HG03135 (cell line): ENCODE data around the gene TLCD1.

Source experiments
- ATAC-seq: cut with Tn5 transposase; IDR thresholded peaks from one replicate; pipeline ENCODE4 v1.9.1; 2021; ENCODE audit warnings: mild to moderate bottlenecking, moderate library complexity; ENCODE audit not compliant: unreplicated experiment

TLCD1 gene

DNA sequence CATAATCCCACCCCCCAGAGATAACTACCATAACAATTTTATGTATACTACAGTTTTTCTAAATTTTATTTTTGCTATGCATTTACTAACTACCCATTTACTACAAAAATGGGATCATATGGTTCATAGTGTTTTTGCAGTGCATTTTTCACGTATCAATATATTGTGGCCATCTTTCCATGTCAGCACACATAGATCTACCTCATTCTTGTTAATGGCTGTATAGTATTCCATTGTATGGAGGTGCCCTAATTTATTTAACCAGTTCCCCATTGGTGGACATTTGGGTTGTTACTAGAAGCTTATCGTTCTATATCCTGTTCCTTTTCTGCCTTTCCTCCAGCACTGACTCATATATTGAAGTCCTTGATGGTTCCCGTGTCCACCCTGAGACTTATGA lies 37.0 kb downstream of the TLCD1 start:
- no peak for ATAC-seq

DNA sequence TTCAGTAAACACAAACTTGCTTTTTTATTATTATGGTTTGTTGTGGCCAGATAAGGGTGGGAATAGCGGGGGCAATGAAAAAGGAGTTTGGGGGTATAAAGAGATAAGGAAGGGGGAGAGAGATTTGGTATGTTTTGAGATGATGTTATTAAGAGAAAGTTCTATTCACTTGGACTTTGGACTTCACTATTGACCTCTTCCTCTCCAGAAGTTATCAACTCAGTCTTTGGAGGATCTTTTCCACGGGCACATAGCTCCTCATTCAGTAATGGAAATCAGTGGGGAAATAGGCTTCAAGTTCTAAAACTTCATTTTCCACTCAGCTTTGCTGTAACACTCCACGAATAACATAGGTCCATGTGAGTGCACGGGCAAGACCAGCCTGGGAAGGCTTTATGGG lies 37.6 kb downstream of the TLCD1 start:
- no peak for ATAC-seq

DNA sequence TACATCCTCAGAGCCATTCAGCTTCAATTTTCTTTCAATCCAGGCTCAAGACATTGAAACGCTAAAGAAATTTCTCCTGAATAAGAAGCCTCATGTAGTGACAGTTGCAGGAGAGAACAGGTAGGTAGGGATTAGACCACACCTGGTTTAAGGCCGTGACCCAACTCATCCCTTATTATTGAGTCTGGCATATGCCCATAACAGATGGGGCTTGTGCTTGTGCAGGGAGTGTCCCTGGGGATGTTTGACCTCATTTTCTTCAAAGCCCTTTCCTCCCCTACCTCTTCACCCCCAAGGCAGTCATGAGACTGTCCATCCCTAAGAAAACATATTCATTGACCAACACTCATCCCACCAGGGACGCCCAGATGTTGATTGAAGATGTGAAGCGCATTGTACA lies 39.7 kb downstream of the TLCD1 start:
- ATAC-seq: no peak

DNA sequence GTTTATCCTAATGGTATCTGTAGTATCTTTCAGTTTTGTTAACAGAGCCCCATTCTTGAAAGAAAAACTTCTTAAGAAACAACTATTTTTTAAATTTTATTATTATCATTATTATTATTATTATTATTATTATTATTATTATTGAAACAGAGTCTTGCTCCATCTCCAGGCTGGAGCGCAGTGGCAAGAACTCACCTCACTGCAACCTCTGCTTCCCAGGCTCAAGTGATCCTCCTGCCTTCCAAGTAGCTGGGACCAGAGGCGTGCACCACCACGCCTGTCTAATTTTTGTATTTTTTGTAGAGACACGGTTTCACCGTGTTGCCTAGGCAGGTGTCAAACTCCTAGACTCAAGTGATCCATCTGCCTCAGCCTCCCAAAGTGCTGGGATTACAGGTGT lies 40.7 kb downstream of the TLCD1 start:
- no peak for ATAC-seq

DNA sequence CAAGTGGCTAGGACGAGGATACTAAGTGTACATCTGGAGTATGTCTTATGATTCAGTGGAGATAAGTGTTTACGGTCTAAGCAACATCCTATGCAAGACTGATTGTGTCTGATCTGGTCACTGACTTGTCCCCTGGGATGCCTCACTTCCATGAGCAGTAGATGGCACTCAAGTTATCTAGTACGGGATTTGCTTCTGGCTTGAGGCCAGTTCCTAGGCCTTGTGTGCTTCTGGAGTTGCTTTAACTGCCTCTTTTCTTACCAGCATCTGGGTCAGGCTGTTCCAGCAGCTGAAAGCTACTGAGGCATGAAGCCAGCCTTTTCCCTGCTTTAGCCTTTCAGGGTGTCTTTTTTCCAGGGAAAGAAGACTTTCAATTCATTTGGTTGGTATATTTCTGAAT lies 41.1 kb downstream of the TLCD1 start:
- no peak for ATAC-seq

DNA sequence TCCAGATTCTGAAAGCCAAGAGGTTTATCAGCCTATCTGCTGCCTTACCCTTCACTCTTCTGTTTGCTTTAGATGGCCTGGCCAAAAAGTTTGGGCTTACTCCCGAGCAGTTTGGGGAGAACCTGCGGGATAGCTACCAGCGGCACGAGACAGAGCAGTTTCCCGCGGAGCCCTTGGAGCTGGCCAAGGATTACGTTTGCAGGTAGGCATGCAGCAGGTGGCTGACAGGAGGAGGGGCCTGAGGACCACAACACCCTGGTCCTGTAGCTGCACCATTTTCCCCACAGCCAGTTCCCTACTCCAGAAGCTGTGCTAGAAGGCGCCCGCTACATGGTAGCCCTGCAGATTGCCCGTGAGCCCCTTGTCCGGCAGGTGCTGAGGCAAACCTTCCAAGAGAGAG lies 43.4 kb downstream of the TLCD1 start:
- no peak for ATAC-seq

DNA sequence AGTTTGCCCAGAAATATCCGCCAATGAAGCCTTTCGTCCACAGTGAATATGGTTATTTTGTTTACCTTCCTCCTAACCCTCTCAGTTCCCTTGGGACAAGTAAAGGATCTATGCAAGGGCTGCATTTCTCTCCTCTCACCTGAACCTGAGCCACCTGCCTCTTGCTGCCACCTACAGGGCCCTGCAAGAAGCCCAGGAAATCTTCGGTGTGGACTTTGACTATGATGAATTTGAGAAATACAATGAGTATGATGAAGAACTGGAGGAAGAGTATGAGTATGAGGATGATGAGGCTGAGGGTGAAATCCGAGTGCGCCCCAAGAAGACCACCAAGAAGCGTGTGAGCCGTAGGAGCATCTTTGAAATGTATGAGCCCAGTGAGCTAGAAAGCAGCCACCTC lies 50.1 kb downstream of the TLCD1 start:
- ATAC-seq: no peak

DNA sequence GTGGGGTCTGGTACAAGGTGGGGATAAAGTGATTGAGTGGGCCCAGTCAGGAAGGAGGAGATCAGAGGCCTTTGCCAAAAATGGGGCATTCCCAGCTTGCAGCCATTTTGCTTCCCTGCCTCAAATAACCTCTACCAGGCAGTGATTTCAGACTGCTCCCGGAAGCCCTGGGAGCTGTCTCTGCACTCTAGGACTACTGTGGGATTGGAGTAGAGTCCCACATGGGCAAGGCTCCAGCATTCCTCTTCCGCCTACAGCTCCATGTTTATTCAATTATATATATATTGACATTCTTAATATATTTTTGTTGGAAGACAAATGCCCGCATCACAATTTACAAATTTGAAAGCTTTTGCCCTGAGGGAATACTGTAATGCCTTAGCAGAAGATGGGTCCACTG lies 50.5 kb downstream of the TLCD1 start:
- no peak for ATAC-seq
